Prostate gland (tissue), 2 donors: ENCODE results near the gene RBP3. TPM values are rescaled to one million over a fixed set of nuclear protein-coding genes. Genes with fewer than 3 reads are reported as not detected.

Source experiments
- DNase-seq: peaks from one replicate; pipeline ENCODE4 v3.0.0-alpha.2; 2019; ENCODE audit warnings: low spot score
- H3K27ac ChIP-seq, 2 donors: fragments of 200-600 bp; sonication (generic); 2 replicates each; pipeline ENCODE4 v1.5.1; 2017 to 2019
- H3K27me3 ChIP-seq: fragments of 200-600 bp; sonication (generic); replicated peaks from 2 replicates; pipeline ENCODE4 v1.5.1; 2019; ENCODE audit not compliant: insufficient read depth
- H3K36me3 ChIP-seq, 2 donors: fragments of 200-600 bp; sonication (generic); 1 replicate in 1 of 2; 2 replicates in 1 of 2; pipeline versions ENCODE4 v1.5.1 to v1.8.1; 2017 to 2019
- H3K4me1 ChIP-seq: fragments of 200-600 bp; sonication (generic); replicated peaks from 2 replicates; pipeline ENCODE4 v1.5.1; 2019
- H3K4me3 ChIP-seq, 2 donors: fragments of 200-600 bp; sonication (generic); 2 replicates each; pipeline ENCODE4 v1.5.1; 2017 to 2019
- H3K9me3 ChIP-seq: fragments of 200-600 bp; sonication (generic); 2 replicates; pipeline ENCODE4 v1.5.1; 2017
- CTCF ChIP-seq, 4 experiments: fragments of 200-600 bp in 2 of 4; fragments of 450-650 bp in 2 of 4; sonication (generic) in 2 of 4; IDR thresholded peaks; 1 replicate in 3 of 4; 2 replicates in 1 of 4; pipeline ENCODE4 v1.5.1; 2016 to 2019; ENCODE audit warnings: antibody characterized with exemption in 4 of 4, mild to moderate bottlenecking in 2 of 4, moderate library complexity in 2 of 4
- POLR2A ChIP-seq: fragments of 450-650 bp; IDR thresholded peaks from one replicate; pipeline ENCODE4 v1.6.1; 2016; ENCODE audit warnings: antibody characterized with exemption, mild to moderate bottlenecking
- POLR2AphosphoS5 ChIP-seq: sonication (generic); formaldehyde crosslinking; IDR thresholded peaks from one replicate; pipeline ENCODE4 v1.6.1; 2017; ENCODE audit warnings: antibody characterized with exemption
- WGBS: methylation state at CpG from one replicate; pipeline ENCODE4 v1.1.5; 2018; 5-methylcytosine and 5-hydroxymethylcytosine counted together
- intact Hi-C: fragments of 100-400 bp; cut with DNase I; formaldehyde crosslinking; loops from one replicate; pipeline ENCODE4 v1.14.2; 2022
- total RNA-seq, 2 donors: library from RNA; depleted of rRNA; stranded (reverse); fragments of >200 nt; gene quantifications; one replicate each; pipeline ENCODE4 v1.1.0, GENCODE V29; 2016

RBP3 gene
- total RNA-seq, 2 donors from 2014 or later: not detected

- no peaks in the 10 kb centered on the region for H3K9me3 ChIP-seq
- H3K4me3 ChIP-seq: no peak overlapping the region
- no peak for DNase-seq
- no peaks in the 10 kb centered on the region for H3K36me3 ChIP-seq
- TF ChIP-seq POLR2A: no peak
- TF ChIP-seq POLR2AphosphoS5: no peak
- no peak for TF ChIP-seq CTCF (IDR thresholded peaks at IDR 0.05)
- no peaks in the 10 kb centered on the region for H3K4me1 ChIP-seq
- H3K27ac ChIP-seq: no peak overlapping the region
- H3K27me3 ChIP-seq: no peaks in the 10 kb centered on the region
- WGBS: 96% methylated on average over 6 of the region's 6 CpGs
- intact Hi-C loops: no loop called here
These were observed 24.6 kb downstream of the RBP3 start for GRCh38 chr10:47372726-47373125.

GRCh38 chr10:47374611-47375536 is 26.7 kb downstream of the RBP3 start:
- DNase-seq: no peak
- intact Hi-C loops: no loop called here
- Histone ChIP-seq H3K4me1 (no peaks in the 10 kb centered on the region), H3K9me3 (no peaks in the 10 kb centered on the region), H3K4me3 (no peak overlapping the region), H3K36me3 (no peaks in the 10 kb centered on the region), H3K27me3 (no peaks in the 10 kb centered on the region), H3K27ac (no peak overlapping the region)
- WGBS: 58% methylated on average over 12 of the region's 12 CpGs
- TF ChIP-seq POLR2AphosphoS5 (no peak), POLR2A (no peak), CTCF (IDR thresholded peaks at IDR 0.05) (no peak)

GRCh38 chr10:47376522-47377220 is 28.5 kb downstream of the RBP3 start:
- TF ChIP-seq CTCF (IDR thresholded peaks at IDR 0.05) (no peak), POLR2AphosphoS5 (no peak), POLR2A (no peak)
- Histone ChIP-seq H3K27ac (no peak overlapping the region), H3K9me3 (no peaks in the 10 kb centered on the region), H3K4me1 (no peaks in the 10 kb centered on the region), H3K4me3 (no peak overlapping the region), H3K36me3 (no peaks in the 10 kb centered on the region), H3K27me3 (no peaks in the 10 kb centered on the region)
- no peak for DNase-seq
- intact Hi-C loops: no loop called here
- WGBS: 85% methylated on average over 10 of the region's 10 CpGs

GRCh38 chr10:47378183-47378510 is 30.0 kb downstream of the RBP3 start:
- Histone ChIP-seq H3K4me1 (no peaks in the 10 kb centered on the region), H3K9me3 (no peaks in the 10 kb centered on the region), H3K27me3 (no peaks in the 10 kb centered on the region), H3K27ac (no peak overlapping the region), H3K4me3 (no peak overlapping the region), H3K36me3 (no peaks in the 10 kb centered on the region)
- DNase-seq: no peak
- intact Hi-C loops: no loop called here
- 92% methylated on average over 3 of the region's 4 CpGs for WGBS
- no peak for TF ChIP-seq CTCF (IDR thresholded peaks at IDR 0.05)
- no peak for TF ChIP-seq POLR2A
- no peak for TF ChIP-seq POLR2AphosphoS5
